SK-N-SH (cell line): ENCODE measurements around the gene PPP2R2B.

ENCODE experiments used
- CTCF ChIP-seq: fragments of 200-600 bp; sonication (generic); IDR thresholded peaks from 2 replicates; pipeline ENCODE4 v1.6.1; 2017; ENCODE audit warnings: antibody characterized with exemption, mild to moderate bottlenecking, moderate library complexity
- FOXM1 ChIP-seq: IDR thresholded peaks from 2 replicates; pipeline ENCODE4 v1.4.0; 2012; ENCODE audit warnings: low read depth, mild to moderate bottlenecking
- JUND ChIP-seq: IDR thresholded peaks from 2 replicates; pipeline ENCODE4 v1.4.0; 2012
- MAX ChIP-seq: IDR thresholded peaks from 2 replicates; pipeline ENCODE4 v1.4.0; 2012; ENCODE audit warnings: low read depth
- POLR2AphosphoS5 ChIP-seq: IDR thresholded peaks from 2 replicates; pipeline ENCODE4 v1.6.1; 2012; ENCODE audit warnings: low read depth, low read length
- REST ChIP-seq: IDR thresholded peaks from 2 replicates; pipeline ENCODE4 v1.6.1; 2012; ENCODE audit warnings: mild to moderate bottlenecking, low read depth, low read length, moderate library complexity
- SIN3A ChIP-seq: IDR thresholded peaks from 2 replicates; pipeline ENCODE4 v1.6.1; 2012; ENCODE audit warnings: low read depth, mild to moderate bottlenecking, low read length, moderate library complexity, borderline replicate concordance
- SMC3 ChIP-seq: IDR thresholded peaks from 2 replicates; pipeline ENCODE4 v1.6.1; 2012; ENCODE audit warnings: low read depth, low read length, improper control_type of control experiment
- TCF12 ChIP-seq: IDR thresholded peaks from 2 replicates; pipeline ENCODE4 v1.4.0; 2012
- USF1 ChIP-seq: IDR thresholded peaks from 2 replicates; pipeline ENCODE4 v1.4.0; 2012; ENCODE audit warnings: low read depth, borderline replicate concordance

GRCh38 chr5:146562461-146562860 is 316.1 kb downstream of the PPP2R2B start:
- TF ChIP-seq CTCF: no peak
- no peak for TF ChIP-seq TCF12
- no peak for TF ChIP-seq REST
- TF ChIP-seq FOXM1: no peak
- no peak for TF ChIP-seq POLR2AphosphoS5
- no peak for TF ChIP-seq USF1
- no peak for TF ChIP-seq SIN3A
- TF ChIP-seq SMC3: no peak
- no peak for TF ChIP-seq MAX
- TF ChIP-seq JUND: no peak
